GM21367 (cell line): ENCODE data around the gene IL1RAPL2.
"Not testable (repeated sequence)": the region's sequence is repeated elsewhere in the genome, so short reads cannot be mapped to it uniquely, and the experiment has no call there.

ENCODE experiments used
- ATAC-seq: cut with Tn5 transposase; IDR thresholded peaks from one replicate; pipeline ENCODE4 v1.9.1; 2021; ENCODE audit not compliant: unreplicated experiment

Gene IL1RAPL2

DNA sequence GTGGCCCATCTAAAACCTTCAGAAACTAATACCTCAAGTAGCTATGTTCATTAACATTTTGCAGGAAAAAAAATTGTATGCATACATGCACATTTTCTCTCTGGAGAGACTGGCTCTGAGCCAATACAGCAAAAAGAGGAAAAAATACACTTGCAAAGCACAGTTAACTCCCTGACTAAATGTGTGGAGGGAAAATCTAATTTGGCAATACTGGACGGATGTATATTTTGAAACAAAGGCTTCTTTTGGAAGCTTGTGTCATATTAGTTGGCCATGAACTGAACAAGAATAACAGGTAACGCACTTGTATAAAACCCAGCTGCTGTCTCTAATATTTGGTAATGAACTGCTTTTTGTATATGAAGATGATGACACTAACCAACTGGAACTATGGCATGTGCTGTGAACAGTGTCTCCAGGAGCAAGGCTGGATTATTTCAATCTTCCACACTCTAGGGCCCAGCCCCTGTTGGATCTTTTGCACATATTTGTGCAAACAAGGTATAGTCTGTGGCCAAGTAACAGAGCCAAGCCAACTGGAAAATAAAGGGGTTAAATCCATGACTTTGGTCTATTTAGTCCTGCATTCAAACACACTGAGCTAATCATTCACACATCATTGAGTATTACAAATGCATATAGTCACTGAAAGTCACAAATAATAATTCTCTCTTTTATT lies 1188.4 kb downstream of the IL1RAPL2 start:
- ATAC-seq = no peak

- ATAC-seq = no peak
These were observed 1189.1 kb downstream of the IL1RAPL2 start for GRCh38 chrX:105755109-105755508.

DNA sequence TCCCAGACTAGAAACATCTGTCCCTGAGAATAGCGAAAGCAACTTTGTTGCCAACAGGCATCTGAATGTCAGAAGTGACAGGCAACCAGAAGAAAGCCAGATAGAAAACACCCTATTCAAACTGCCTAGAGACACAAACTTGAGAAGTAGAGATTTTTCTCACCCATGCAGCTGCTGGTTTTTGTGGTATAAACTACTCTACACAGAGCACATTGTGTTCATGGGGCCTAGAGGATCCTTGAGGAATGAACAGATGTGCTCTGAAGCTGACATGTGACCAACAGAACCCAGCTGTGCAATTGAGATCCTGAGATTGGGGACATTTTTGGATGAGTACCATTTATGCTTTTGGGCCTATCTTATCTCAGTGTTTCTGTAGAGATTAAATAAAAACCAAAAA lies 1192.8 kb downstream of the IL1RAPL2 start:
- ATAC-seq = no peak

DNA sequence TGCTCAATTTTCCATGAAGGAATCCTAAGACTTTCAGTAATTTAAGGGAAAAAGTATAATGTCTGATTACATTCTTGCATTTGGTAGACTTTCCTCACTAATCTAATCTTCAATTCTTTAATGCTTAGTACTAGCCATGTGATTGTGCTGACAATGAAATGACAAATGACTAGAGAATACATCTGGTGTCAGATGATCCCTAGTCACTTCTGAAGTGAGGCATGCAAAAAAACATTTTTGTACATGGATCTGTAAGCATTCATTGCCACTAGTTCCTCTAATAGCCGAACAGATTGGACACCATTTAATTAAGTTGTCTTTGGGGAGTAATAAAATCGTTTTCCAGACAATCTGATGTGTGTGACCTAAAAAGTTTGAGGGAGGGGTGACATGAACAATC lies 1193.6 kb downstream of the IL1RAPL2 start:
- ATAC-seq = no peak

- ATAC-seq = no peak
These were observed 1199.7 kb downstream of the IL1RAPL2 start for GRCh38 chrX:105765691-105766090.

DNA sequence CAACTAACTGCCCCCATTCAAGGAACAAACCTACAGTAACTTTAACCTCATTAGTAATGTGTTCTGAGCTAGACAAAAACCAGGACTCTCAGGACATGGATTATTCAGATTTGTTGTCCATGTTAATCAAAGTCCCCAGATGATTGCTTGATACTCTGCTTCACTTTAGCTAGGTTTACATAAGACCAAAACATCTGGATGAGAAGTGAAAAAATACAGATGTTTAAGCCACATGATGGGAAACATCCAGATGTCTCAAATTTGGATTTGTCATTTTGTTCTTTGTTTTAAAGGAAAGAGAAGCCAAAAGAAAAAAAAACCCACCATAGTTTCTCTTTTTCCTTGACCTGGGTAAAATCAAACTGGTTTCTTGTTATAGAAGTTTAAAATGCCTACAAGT lies 1207.8 kb downstream of the IL1RAPL2 start:
- ATAC-seq = no peak

DNA sequence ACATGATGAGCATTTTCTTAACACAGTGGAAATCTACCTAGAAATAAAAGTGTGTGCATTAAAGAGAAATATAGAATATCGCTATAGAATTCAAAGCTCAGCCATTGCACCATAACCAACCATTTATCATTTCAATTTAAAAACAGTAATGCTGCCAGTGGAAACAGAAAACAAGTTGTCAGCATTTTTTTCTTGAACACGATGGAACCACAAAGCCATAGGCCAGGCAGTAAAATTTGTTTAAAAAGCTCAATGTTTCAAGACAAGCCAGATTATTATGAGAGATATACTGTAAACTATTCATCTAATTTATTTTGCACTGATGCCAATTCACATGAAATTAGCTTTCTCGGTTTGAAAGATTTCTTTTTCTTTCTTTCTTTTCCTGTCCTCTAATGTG lies 1209.7 kb downstream of the IL1RAPL2 start:
- ATAC-seq = no peak

DNA sequence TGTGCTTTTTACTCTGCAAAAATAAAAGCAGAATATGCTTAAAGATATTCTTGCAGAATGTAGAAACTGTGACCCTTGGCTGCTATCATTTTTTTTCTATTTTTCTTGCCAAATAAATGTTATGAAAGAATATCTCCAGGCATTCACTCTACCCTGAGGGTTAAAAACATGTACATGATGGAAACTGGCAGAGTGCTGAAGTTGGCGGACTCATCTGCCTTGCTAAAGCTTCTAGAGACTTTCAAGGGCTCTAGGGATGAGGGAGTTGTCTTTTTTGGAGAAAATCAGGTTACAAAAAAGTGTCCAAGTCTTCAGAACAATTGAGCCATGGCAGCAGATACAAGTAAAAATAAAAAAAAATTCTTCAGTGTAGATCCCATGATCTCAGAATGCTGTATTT lies 1215.8 kb downstream of the IL1RAPL2 start:
- no peak for ATAC-seq

DNA sequence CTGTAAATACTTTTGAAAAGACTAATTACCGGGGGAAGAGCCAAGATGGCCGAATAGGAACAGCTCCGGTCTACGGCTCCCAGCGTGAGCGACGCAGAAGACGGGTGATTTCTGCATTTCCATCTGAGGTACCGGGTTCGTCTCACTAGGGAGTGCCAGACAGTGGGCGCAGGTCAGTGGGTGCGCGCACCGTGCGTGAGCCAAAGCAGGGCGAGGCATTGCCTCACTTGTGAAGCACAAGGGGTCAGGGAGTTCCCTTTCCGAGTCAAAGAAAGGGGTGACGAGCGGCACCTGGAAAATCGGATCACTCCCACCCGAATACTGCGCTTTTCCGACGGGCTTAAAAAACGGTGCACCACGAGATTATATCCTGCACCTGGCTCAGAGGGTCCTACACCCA lies 1230.9 kb downstream of the IL1RAPL2 start:
- not testable (repeated sequence) for ATAC-seq

DNA sequence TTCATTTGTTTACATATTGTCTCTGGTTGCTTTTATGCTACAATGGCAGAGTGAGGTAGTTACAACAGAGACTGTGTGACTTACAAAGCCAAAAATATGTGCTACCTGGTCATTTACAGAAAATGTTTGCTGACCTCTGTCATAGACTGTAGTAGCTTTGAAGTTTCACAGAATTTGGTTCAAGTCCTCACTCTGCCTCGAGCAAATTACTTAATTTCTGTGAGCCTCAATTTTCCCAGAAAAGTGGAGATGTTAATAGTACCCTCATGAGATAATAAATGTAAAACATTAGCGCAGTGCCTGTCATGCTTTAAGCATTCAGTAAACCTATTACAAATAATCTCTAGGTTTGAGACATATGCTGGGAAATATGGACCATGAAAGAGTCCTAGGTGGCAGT lies 1237.9 kb downstream of the IL1RAPL2 start:
- no peak for ATAC-seq

GRCh38 chrX:105805655-105806054 lies 1239.7 kb downstream of the IL1RAPL2 start:
- not testable (repeated sequence) for ATAC-seq

DNA sequence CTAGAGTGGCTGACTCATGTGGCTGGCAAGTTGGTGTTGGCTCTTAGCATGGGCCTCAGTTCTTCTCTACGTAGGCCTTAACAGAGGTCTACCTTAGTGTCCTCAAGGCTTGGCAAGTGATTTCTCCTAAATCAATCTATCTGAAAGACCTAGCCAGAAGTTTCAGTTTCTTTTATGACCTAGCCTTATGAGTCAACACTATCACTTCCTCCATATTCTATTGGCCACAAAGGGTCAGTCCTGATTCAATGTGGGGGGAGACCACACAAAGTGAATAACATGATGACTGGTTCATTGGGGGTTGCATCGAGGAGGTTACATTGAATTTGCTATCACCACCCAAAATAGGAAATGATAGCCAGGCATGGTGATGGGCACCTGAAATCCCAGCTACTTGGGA lies 1250.5 kb downstream of the IL1RAPL2 start:
- ATAC-seq = no peak
